Stimulated activated CD4-positive, alpha-beta T cell treated with anti-CD3 and anti-CD28 coated beads, TNF-alpha, amount 100 ng/mL, for 1 hour (primary cell): ENCODE measurements around the gene FUS.
"Not testable (repeated sequence)": the region's sequence is repeated elsewhere in the genome, so short reads cannot be mapped to it uniquely, and the experiment has no call there.

ENCODE experiments used
- DNase-seq, 3 donors: peaks; one replicate each; pipeline ENCODE4 v3.0.0-alpha.2; 2020; ENCODE audit warnings: low read depth in 3 of 3, low spot score in 1 of 3

FUS gene

DNA sequence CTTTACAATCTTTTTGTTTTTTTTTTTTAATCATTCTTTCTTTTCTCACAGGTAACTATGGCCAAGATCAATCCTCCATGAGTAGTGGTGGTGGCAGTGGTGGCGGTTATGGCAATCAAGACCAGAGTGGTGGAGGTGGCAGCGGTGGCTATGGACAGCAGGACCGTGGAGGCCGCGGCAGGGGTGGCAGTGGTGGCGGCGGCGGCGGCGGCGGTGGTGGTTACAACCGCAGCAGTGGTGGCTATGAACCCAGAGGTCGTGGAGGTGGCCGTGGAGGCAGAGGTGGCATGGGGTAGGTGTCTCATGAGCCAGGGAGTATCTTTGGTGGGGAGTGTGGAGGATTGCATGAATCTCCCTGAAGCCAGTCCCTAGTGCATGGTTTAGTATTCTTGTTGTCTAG, 4.9 kb downstream of the FUS start:
- DNase-seq: no peak

DNA sequence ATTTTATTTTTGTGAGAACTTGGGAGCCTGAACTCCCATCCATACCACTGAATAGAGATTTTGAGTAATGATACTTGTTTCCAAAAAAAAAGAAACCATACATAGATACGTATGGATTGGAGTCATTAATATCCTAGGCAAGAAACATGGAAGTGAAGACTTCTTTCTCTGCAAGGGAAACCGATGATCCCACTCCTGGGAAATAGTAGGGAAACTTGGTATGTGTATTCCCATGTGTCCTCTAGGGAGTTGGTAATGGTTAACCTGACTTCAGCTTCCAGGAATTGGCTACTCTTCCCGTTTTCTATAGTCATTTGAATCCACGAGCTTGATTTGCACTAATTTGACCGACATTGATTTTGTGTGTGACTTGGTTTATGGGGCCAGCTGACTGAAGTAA, 5.4 kb downstream of the FUS start:
- DNase-seq: no peak

DNA sequence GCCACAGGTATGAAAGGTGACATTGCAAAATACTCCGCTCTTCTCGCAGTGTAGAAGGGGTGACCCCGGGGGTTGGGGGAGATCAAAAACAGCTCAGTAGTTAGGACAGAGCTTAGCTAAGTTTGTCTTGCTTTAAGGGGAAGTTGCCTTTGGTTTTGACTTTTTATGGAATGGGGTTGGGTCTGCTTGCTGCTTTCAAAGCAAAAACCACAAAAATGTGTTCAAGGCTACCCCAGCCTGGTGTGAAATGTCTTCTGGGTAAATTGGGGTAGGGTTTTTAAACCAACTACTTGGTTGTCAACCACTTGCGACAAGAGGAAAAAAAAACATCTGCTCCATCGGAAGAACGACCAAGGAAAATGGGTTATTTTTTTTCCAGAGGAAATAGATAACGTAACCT, 6.2 kb downstream of the FUS start:
- no peak for DNase-seq

DNA sequence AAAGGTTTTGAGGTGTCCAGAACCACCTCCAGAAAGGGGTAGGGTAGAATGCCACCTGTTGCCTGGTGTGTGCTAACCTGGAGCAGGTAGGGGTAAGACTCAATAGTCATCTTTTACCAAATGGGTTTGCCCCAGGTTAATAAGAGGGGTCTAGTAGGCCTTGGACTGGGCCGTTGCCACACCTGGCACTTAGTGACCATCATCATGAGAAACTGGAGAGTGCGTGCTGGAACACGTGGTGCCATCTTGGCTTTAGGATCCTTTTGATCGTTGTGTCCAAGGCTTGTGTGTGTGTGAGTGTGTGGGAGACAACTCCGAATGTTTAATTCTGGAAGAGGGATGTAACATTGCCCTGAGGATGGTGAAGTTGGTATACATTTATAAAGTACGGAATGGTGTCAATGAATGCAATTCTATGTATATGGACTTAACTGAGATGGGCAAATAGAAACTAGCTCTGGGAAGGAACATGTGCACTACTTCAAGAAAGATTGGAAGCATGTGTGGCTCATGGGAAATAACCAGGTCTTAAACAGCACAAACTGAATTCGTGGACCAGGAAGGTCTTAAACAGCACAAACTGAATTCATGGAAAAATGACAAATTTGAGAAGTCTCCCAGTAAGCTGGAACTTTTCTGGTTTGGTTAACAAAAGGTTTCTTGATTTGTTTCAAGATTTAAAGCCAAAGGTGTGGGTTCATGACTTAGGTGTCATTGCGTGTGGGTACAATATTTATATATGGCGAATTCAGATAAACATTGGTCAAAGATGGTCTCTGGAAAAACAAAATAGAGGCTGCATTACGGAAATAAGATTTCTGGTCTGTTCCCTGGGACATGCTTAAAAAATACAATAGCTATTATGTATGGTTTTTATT, 7.2 kb downstream of the FUS start:
- no peak for DNase-seq

DNA sequence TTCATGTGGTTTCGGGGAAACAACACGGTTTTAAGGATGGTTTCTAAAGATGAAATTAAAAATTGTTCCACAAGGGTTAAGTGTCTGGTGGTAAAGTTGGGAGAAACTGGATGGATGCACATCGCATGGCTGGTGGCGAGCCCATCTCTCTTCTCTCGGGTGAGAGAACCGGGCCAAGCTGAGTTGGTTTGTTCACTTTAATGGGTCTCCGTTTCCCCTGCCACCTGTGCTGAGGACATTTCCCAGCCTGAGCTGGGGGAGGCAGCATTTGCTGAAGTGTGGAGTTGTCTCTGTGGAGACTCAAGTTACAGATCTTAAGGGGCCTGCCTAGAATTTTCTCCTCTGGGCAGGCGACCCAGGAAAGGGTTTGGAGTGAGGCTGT, 7.9 kb downstream of the FUS start:
- DNase-seq: no peak

DNA sequence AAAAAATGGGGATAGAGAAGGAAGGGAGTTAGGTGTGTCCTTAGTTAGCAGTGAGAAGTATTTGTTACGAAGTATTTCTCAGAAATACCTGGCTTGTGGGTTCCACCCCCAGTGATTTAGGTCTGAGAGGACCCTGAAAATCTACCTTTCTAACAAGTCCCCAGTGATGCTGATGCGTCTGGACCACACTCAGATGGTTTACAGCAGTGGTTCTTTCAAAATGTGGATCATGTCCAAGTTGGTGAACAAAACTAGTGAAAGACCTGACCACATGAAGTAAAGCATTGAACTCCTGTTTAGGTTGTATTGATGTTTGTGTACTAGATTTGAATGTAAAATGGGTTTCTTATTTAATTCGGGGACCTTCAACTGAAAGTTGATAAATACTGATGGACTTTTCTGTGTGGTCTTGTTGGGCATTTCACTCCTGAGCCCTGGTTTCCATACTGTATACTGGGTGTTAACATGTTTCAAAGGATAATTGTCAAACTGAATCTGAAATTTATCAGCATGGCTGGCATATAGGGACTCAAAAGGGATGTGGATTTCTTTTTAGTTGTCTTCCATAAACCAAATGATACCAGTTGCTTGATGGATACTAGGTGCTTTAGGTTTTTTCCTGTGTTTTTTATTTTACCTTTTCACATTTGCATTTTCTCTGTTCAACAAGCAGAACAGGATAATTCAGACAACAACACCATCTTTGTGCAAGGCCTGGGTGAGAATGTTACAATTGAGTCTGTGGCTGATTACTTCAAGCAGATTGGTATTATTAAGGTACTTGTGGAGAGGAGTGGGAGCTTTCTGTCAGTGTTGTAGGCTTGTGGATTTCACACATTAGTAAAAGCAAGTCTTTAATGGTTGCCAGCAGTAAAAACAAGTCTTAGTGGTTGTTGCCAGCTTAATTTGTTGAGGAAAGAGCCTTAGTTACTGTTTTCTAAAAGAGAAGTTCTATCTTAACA, 8.8 kb downstream of the FUS start:
- DNase-seq: no peak

DNA sequence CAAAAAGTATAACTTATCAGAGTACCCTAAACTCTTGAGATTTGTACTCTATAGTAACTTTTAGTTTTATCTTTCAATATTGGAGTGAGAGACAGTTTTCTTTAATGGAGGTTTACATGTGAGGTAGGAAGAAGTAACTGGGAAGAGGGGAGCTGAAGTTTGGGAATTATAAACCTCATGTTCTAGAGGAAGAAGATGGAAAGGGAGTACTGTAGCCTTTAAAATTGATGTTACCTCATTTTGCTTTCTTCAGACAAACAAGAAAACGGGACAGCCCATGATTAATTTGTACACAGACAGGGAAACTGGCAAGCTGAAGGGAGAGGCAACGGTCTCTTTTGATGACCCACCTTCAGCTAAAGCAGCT, 9.5 kb downstream of the FUS start:
- no peak for DNase-seq

DNA sequence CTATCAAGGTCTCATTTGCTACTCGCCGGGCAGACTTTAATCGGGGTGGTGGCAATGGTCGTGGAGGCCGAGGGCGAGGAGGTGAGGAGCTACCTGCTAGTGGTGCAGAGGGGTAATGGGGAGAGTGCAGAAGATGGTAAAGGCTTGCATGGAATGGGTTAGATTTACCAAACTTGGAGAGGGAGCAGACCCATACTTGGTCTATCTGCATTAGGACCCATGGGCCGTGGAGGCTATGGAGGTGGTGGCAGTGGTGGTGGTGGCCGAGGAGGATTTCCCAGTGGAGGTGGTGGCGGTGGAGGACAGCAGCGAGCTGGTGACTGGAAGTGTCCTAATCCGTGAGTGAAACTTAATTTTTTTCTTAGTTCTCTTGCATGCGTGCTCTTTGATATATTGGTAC, 10.1 kb downstream of the FUS start:
- no peak for DNase-seq

DNA sequence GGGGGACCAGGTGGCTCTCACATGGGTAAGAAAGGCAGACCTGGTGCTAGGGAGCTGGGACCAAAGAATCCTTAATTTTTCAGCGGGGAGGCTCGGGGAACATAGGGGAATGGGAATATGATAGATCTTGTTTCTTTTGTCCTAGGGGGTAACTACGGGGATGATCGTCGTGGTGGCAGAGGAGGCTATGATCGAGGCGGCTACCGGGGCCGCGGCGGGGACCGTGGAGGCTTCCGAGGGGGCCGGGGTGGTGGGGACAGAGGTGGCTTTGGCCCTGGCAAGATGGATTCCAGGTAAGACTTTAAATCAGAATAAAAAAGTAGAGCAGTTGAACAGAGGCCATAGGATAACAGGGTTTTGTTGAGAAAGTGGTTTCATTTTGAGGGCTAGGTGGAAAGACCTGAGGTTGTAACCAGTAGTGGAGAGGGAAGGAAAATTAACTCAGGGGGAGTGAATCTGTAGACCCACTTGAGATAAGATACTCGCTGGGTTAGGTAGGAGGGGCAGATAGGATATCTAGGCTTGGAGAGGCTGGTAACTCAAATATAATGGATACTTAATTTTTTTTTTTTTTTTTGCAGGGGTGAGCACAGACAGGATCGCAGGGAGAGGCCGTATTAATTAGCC, 11.0 kb downstream of the FUS start:
- no peak for DNase-seq

DNA sequence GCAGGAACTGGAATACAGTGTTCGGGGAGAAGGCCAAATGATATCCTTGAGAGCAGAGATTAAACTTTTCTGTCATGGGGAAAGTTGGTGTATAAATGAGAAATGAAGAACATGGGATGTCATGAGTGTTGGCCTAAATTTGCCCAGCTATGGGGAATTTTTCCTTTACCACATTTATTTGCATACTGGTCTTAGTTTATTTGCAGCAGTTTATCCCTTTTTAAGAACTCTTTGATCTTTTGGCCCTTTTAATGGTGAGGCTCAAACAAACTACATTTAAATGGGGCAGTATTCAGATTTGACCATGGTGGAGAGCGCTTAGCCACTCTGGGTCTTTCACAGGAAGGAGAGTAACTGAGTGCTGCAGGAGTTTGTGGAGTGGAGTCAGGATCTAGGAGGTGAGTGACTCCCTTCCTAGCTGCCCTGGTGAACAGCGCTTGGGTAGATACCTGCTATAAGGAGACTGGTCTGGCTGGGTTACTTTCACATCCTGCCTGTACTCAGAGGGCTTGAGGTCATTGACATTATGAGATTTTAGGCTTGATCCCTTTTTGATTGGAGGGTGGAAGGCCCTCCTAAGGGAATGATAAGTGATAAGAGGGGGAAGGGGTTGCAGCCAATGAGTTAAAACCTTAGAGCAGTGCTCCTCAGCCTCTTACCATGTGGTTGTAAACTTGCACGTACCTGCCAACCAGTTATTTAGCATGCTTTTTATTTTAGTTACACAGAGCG, 11.9 kb downstream of the FUS start:
- DNase-seq: no peak

DNA sequence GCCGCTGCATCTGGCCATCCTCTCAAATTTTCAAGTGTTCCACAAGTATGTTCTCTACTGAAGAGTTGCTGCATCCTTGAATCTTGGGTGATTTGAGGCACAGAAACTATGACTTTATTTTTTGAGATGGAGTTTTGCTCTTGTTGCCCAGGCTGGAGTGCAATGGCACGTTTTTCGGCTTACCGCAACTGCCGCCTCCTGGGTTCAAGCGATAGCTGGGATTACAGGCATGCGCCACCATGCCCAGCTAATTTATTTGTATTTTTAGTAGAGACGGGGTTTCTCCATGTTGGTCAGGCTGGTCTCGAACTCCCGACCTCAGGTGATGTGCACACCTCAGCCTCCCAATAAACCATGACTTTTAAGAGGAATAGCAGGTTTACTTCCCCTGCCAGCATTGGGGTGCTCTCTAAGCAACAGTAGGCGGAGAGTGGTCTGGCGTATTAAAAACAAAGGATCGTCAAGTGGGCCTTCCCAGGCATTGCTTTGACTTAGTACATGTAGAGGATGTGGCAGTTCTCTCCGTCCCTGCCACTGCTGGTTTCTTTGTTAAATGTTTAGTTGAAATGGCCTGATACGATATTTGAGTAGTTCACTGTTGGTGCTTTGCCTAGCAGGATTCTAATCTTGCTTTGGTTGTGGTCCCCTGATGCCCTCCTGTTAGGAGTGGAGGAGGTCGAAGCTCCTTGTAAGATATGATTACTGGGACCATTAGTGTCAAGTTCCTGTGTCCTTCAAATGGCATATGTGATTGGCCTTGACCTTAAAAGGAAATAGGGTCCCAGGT, 13.1 kb downstream of the FUS start:
- no peak for DNase-seq

DNA sequence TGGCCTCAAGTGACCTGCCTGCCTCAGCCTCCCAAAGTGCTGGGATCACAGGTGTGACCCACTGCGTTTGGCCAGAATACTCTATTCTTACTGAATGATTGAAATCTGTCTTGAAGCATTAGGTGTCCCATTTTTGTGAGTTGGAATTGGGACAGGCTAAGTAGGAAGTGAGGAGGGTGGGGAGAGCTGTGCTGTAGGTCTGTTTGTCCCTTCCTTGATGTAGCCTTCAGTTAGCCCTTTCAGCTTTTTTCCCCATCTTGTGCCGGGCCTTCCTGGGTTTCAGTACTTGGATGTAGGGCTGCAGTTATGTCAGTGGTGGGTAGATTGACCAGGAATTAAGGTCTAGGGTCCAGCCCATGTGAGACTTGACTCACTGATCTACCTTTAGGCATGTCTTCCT, 13.9 kb downstream of the FUS start:
- DNase-seq: no peak

DNA sequence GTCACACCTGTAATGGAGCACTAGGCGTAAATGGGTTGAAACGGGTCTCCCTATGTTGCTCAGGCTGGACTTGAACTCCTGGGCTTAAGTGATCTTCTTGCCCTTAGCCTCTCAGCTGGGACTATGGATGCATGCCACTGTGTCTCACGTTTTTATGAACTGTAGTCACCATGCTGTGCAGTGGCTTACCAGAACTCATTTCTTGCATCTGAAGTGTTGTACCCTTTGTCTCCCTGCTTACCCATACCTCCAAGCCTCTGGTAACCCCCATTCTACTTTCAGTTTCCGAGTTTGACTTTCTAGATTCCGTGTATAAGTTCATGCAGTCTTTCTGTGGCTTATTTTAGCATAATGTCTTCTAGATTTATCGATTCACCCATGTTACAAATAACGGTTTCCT, 15.0 kb downstream of the FUS start:
- DNase-seq: no peak

DNA sequence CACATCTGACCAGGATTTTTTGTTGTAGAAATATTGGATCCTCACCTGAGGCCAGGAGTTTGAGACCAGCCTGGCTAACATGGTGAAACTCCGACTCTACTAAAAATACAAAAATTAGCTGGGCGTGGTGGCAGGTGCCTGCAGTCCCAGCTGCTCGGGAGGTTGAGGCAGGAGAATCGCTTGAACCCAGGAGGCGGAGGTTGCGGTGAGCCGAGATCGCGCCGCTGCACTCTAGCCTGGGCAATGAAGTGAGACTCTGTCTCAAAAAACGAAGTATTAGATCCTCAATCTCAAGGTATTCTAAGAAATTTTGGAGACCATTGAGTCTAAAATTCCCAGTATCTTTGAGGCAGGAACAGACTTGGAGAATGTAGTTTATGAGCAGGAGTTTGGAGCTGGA, 15.9 kb downstream of the FUS start:
- not testable (repeated sequence) for DNase-seq

DNA sequence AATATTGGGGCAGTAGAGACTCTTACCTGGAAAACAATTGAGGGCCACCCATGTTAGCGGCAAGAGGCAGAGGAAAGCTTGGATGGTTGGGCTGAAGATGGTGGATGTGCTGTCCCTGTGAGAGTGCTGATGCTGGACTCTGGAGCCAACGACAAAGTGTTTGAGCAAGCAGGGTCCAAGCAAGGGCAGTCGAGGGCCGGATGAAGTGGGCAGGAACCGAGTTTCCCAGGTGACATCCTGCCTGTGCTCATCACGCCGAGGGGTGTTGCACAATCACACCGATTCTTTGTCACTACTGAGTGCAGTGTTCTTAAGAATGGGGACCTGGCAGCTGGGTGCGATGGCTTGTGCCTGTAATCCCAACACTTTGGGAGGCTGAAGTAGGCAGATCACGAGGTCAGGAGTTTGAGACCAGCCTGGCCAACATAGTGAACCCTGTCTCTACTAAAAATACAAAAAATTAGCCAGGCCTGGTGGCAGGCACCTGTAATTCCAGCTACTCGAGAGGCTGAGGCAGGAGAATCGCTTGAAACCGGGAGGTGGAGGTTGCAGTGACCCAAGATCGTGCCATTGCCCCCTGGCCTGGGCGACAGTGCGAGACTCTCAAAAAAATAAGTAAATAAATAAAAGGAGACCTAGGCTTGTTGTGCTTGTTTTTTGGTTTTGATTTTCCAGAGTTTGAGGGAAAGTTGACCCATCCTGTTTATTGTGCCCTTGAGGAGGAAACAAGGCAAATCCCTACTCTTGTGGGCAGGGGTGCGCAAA, 16.6 kb downstream of the FUS start:
- DNase-seq: no peak

DNA sequence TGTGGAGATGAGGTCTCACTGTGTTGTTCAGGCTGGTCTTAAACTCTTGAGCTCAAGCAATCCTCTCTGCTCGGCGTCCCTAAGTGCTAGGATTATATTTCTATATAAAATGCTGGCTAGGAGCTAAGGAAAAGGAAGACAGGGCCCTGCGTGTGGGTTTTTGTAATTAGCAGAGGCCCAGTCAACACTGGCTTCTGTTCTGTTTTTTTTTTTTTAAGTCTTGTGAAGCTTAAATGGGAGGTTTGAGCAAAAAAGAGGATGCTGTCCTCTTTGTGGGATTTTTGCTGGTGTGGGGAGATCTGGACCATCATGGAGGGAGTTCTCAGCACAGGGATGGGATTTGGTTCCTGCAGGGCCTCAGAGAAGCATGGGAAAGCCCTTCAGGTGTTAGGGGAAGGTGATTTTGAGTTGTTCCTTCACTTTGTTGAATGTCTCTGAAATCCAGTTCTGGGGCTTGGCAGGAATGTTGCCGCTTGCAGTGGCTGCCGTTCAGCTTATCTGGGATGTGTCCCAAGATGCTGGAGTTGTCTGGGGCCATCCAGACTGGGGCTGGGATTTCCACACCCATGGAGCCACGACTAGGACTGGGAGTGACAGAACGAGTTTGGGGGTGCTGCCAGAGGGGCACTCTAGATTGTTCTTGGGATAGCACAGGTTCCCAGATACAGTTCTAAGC, 18.4 kb downstream of the FUS start:
- no peak for DNase-seq

DNA sequence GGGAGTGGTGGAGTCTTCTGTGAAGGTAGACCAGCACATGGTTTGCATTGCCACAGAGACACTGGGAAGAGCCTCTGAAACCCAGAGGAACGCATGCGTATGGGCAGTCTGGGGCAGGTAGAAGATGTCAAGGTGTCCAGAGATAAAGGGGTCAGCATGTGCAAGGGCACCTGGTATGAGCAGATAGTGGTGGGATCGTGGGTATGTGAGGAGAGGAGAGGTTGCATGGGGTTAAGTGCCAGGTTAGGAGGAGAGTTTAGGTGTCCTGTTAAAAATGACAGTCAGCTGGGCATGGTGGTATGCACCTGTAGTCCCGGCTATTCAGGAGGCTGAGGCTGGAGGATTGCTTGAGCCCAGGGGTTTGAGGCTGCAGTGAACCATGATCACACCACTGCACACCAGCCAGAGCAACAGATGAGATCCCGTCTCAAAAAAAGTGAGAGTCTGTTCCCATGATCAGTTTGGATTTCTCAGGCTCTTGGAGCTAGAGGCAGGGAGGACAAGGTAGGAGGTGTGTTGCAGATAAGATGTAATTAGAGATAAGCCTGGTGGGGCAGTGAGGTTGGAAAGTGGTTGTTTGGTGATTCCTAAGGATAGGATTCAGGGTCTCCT, 19.6 kb downstream of the FUS start:
- DNase-seq: no peak

DNA sequence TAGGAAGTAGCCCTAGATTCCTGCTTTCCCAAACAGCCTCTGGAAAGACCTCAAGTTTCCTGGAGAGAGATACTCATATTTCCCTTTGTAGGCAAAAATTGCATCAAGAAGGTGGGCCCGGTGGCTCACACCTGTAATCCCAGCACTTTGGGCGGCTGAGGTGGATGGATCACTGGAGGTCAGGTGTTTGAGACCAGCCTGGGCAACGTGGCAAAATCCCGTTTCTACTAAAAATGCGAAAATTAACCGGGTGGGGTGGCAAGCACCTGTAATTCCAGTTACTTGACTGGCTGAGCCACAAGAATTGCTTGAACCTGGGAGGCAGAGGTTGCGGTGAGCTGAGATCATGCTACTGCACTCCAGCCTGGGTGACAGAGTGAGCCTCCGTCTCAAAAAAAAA, 20.2 kb downstream of the FUS start:
- DNase-seq: not testable (repeated sequence)
